GM12872 (cell line): Measurements from ENCODE around the gene PARD3B.

Experiments used
- CTCF ChIP-seq: IDR thresholded peaks from 3 replicates; pipeline ENCODE4 v1.5.1; 2011; ENCODE audit warnings: low read depth, mild to moderate bottlenecking, low read length, moderate library complexity; ENCODE audit not compliant: insufficient read depth

PARD3B gene

GRCh38 chr2:204670756-204671155 is 125.5 kb downstream of the PARD3B start:
- no peak for TF ChIP-seq CTCF

GRCh38 chr2:204672772-204673171 is 127.5 kb downstream of the PARD3B start:
- TF ChIP-seq CTCF, result no peak

GRCh38 chr2:204673877-204674276 is 128.6 kb downstream of the PARD3B start:
- no peak for TF ChIP-seq CTCF

- no peak for TF ChIP-seq CTCF
Observed at GRCh38 chr2:204678031-204678430, 132.8 kb downstream of the PARD3B start.

- TF ChIP-seq CTCF, result no peak
Observed at GRCh38 chr2:204680576-204680975, 135.3 kb downstream of the PARD3B start.

- TF ChIP-seq CTCF, result no peak
Observed at GRCh38 chr2:204681412-204681811, 136.1 kb downstream of the PARD3B start.

- TF ChIP-seq CTCF, result no peak
Observed at GRCh38 chr2:204683384-204683783, 138.1 kb downstream of the PARD3B start.

- TF ChIP-seq CTCF, result no peak
Observed at GRCh38 chr2:204686406-204686805, 141.1 kb downstream of the PARD3B start.
